HG02840 (cell line): ENCODE results near the gene SCYL2.
"Not testable (repeated sequence)": the region's sequence is repeated elsewhere in the genome, so short reads cannot be mapped to it uniquely, and the experiment has no call there.

ENCODE experiments used
- ATAC-seq: cut with Tn5 transposase; IDR thresholded peaks from one replicate; pipeline ENCODE4 v1.9.1; 2021; ENCODE audit warnings: mild to moderate bottlenecking, moderate library complexity, moderate number of reproducible peaks; ENCODE audit not compliant: unreplicated experiment, low FRiP score

Gene SCYL2, protein sequence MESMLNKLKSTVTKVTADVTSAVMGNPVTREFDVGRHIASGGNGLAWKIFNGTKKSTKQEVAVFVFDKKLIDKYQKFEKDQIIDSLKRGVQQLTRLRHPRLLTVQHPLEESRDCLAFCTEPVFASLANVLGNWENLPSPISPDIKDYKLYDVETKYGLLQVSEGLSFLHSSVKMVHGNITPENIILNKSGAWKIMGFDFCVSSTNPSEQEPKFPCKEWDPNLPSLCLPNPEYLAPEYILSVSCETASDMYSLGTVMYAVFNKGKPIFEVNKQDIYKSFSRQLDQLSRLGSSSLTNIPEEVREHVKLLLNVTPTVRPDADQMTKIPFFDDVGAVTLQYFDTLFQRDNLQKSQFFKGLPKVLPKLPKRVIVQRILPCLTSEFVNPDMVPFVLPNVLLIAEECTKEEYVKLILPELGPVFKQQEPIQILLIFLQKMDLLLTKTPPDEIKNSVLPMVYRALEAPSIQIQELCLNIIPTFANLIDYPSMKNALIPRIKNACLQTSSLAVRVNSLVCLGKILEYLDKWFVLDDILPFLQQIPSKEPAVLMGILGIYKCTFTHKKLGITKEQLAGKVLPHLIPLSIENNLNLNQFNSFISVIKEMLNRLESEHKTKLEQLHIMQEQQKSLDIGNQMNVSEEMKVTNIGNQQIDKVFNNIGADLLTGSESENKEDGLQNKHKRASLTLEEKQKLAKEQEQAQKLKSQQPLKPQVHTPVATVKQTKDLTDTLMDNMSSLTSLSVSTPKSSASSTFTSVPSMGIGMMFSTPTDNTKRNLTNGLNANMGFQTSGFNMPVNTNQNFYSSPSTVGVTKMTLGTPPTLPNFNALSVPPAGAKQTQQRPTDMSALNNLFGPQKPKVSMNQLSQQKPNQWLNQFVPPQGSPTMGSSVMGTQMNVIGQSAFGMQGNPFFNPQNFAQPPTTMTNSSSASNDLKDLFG

DNA sequence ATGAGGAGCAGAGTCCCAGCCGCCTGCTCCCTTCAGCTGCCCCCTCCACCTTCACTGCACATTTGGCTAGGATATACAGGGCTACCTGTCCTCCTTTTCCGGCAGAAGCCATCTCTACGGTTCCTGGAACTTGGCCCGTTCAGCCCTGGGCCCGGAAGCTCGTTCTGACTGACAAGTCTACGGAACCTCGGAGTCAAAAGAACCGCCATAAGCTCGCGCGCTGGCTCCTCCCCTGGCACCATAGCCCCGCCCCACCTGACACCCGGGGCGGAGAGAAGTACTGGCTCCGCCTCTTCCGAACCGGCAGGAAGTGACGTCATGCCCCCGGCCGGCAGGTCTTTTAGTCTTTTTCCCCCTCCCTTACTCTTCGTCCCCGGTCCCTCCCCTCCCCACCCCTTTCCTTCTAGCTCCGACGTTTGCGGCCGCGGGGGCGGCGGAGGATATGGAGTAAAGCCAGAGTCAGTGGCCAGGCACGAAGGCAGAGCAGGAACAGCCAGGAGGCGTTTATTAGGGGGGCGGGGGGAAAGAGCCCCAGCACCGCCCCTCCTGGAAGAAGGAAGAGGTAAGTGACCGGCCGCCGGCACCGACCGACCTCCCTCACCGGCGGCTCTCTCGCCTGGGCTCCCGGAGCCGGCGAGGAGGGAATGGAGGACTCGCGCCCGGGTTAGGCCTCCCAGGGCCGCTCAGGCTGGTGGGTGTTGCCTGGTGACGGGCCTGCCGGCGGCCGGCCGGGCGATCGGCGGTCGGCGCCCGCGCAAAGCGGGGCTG, at the start of gene SCYL2, which contains the start of gene DEPDC4:
Gene SCYL2, plus strand, starts transcription at position 343 of the 768 bp plus-strand sequence. CDS start 15,794 bp downstream, outside the sequence.
Gene DEPDC4, minus strand, starts transcription at position 245 of the 768 bp plus-strand sequence. Its CDS starts 3 bp downstream, at position 242.
- peak; percentile 95 for ATAC-seq

DNA sequence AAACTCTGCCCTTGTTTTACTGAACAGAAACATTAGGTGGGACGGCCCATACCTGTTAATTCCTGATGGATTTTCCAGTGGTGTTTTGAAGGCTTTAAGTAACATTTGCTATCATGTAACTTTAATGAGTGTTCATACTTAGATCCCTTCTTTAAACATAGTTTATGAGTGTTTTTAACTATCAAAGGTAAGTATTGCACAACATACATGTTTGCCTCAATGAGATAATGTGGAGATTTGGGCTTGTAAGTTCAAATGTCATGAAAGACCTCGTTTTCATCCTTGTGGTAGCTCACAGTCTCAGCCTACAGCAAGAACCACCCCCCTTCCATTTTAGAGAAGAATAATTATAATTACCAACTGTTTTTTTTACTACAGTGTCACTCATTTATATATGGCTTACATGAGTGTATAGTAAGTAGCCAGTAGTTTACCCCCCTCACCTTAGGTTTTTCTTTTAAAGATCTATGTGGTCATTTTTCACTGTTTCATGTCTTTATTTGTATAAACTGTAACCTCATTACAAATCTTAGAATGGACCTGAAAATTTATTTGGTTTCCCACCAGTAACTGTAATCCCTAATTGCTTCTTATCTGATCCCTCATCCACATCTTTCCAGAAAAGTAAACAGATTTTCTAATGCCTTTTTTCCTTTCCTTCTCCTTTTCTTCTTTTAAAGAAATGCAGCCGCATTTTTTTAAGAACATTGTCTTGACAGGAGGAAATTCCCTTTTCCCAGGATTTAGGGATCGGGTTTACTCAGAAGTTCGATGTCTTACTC, 47.5 kb upstream of the SCYL2 start:
- no peak for ATAC-seq

DNA sequence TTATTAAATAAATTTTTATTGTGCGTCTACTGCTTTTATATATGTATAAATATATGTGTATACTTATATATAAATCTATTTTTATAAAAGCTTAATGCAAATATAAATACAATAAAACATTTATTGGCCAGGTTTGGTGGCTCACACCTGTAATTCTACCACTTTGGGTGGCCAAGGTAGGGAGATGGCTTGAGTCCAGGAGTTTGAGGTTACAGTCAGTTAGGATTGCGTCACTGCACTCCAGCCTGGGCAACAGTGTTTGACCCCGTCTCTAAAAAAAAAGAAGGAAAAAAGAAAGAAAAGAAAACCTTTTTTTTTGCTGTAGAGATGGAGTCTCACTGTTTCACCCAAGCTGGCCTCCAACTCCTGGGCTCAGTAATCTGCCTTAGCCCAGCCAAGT, 45.5 kb upstream of the SCYL2 start:
- ATAC-seq = no peak

DNA sequence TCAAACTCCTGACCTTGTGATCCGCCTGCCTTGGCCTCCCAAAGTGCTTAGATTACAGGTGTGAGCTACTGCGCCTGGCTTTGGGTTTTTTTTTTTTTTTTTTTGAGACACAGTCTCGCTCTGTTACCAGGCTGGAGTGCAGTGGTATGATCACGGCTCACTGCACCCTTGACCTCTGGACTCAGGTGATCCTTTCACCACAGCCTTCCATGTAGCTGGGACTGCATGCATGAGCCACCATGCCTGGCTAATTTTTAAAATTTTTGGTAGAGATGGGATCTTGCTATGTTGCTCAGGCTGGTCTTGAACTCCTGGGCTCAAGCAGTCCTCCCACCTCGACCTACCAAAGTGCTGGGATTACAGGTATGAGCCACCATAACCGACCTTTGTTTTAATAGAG, 44.8 kb upstream of the SCYL2 start:
- not testable (repeated sequence) for ATAC-seq

DNA sequence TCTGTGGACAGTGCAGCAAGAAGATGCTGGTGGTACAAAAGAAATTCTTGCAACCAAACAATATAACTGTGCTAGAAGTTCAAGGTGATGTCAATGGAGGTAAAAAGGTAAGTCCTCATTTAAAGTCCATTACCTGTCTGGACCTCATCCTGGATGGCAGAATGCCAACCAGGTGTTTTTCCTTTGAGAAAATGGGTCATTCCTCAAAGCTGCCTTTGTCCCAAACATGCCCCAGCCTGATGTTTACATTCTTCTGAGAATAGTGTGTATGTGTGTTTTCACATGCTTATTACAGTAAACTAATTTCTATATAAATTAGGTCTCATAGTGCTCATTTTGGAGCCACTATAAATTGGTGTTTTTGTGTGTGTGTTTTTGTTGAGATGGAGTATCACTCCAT, 41.5 kb upstream of the SCYL2 start:
- no peak for ATAC-seq

DNA sequence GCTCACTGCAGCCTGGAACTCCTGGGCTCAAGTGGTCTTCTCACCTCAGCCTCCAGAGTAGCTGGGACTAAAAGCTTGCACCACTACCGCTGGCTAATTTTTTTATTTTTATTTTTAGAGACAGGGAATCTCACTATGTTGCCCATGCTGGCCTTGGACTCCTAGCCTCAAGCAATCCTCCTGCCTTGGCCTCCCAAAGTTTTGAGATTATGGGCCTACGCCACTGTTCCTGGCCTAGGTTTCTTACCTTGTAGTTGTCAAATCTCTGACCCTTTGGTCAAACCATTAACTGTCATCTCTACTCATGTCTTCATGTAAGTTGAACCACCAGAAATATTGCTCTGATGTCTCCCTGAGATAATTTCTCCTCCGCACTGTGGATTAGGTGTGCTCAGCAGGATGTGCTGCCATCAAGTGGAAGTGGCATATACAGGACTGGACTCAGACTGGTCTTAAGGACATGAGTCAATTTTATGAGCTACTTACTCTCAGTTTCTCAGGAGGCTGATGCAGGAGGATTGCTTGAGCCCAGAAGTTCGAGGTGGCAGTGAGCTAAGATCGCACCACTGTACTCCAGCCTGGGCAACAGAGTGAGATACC, 37.8 kb upstream of the SCYL2 start:
- no peak for ATAC-seq

DNA sequence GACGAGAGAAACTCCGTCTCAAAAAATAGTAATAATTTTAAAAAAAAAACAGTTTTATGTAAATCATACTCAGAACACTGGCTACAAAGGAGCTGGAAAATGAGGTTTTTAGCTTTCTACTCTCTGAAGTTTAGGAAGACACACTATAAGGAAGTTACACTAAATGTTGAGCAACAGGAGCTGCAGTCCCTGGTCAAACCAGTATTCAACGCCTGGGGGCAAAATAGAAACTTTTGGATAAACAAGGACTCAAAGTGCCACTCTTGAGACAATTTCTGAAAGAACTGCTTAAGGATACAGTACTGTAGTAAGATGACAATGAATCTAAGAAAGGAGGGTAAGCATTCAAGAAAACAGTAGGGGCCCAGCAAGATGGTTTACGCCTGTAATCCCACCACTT, 37.1 kb upstream of the SCYL2 start:
- no peak for ATAC-seq

DNA sequence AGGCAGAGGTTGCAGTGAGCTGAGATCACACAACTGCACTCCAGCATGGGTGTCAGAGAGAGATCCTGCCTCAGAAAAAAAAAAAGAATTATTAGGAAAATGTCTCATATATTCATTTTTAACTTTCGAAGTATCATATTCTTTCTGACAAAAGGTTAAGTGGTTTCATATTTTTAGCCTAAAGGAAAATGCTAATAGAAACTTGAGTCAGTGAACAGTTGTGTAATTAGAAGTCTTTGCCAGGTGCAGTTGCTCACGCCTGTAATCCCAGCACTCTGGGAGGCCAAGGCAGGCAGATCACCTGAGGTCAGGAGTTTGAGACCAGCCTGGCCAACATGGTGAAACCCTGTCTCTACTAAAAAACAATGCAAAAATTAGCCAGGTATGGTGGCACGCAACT, 35.1 kb upstream of the SCYL2 start:
- not testable (repeated sequence) for ATAC-seq

DNA sequence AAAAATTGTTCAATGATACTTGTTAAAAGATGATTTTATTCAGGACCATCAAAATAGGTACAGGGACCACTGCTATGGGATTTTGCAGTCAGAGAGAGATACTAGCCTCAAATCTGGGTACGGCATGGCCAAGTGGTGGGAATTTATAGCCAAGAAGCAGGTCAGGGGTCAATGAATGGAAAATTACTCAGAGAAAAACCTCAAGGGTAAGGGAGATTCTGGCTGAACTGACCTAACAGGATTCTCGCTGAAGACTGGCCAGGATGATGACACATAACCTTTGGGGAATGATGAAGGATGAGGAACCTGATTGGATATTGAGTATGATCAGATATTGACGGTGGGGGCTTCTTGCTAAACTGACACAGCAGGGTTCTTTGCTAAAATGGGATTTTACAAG, 32.8 kb upstream of the SCYL2 start:
- no peak for ATAC-seq

DNA sequence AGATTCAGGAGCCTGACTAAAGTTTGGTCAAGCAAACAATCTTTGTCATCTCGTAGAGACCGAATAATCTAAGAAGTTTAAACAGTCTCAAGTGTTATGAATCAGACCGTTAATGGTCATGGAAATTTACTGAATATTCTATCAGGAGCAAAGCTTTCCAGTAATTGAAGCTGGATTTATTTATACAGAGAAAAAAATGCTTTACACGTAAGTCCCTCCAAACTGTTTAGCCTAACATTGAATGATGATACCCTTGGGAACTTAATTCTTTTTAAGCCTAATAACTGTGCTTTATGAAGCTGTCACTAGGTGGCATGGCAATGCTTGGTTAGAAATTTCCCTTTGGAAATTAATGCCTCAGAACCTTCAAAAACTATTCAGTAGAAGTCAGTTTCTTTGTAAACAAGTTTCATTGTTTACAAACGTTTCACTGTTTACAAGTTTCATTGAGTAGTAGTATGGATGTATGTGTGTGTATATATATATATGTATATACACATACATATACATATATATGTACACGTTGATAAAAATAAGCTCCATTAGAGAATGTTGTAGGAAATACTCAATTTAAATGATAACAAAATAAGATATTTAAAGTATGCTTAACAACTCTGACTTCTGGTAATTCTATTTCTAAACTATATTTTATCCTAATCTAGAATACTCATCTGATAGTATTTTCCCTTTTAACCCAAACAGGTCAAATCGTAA, 32.2 kb upstream of the SCYL2 start:
- ATAC-seq = peak; percentile 56

DNA sequence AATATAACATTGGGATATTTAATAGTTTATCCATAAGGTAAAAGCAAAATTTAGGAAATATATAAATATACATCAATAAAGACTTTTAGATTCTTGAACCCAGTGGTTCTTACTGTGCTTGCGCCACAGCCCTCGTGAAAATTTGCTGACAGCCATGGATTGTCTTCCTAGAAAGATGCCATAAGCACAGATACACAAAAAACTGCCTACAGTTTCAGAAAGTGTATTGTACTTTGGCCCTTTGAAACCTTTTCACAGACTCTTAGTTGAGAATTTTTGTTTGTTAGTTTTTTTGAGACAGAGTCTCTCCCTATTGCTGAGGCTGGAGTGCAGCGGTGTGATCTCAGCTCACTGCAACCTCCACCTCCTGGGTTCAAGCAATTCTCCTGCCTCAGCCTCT, 28.2 kb upstream of the SCYL2 start:
- no peak for ATAC-seq

DNA sequence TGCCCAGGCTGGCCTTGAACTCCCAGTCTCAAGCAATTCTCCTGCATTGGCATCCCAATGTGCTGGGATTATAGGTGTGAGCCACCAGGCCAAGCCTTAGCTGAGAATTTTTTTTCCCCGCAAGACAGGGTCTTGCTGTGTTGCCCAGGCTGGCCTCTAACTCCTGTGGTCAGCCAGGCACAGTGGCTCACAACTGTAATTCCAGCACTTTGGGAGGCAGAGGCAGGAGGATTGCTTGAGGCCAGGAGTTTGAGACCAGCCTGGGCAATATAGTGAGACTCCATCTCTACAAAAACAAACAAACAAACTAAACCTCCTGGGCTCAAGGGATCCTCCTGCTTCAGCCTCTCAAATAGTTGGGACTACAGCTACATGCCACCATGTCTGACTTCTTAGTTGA, 27.4 kb upstream of the SCYL2 start:
- ATAC-seq = no peak

DNA sequence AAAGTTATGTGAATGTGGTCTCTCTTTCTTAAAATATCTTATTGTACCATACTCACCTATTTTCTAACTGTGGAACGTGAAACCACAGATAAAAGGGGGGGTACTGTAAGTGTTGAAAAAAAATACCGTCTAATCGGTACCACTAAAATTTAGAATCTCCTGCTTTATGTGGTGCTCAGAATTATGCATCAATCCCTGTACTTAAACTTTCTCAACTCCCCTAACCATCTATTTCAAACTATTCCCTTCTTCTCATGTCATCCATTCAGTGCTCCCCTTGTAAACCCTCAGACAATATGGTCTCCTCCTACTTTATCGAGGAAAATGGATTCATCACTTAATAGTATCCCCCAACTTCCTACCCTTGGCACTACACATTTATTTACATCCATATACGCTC, 23.8 kb upstream of the SCYL2 start:
- ATAC-seq = no peak

DNA sequence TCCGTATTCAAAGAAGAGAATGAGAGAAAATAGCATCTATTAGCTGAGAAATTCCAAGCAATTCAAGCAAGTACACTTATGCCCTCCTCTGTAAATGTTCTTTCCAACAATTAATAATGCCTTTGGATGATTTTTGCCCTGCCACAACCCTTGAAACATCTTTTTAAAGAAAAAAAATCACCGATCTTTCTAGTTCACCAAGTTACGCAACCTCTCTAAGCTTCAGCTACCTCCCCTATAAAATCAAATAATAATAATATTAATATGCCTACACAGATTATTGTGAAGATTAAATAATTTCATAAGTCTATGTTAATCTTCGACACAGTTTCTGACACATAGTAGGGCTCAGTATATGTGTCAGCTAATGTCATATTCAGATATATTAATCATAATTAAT, 19.2 kb upstream of the SCYL2 start:
- no peak for ATAC-seq

DNA sequence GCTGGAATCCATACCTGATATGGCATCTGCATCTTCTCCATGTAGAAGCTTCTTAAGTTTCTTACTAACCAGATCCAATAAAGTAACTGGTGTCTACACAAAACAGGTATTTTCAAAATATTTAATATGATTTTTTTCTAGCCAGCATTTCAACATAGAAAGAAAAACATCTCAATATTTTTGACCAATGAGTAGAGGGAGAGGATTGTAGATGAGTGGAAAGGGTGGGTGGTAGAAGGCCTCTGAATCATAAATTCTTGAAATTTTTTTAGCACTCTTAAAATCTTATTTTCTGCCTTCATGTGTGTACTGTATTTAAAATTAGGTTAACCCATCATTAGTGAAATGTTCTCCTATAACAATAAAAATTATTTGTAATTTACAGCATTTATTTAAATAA, 18.1 kb upstream of the SCYL2 start:
- ATAC-seq = no peak

DNA sequence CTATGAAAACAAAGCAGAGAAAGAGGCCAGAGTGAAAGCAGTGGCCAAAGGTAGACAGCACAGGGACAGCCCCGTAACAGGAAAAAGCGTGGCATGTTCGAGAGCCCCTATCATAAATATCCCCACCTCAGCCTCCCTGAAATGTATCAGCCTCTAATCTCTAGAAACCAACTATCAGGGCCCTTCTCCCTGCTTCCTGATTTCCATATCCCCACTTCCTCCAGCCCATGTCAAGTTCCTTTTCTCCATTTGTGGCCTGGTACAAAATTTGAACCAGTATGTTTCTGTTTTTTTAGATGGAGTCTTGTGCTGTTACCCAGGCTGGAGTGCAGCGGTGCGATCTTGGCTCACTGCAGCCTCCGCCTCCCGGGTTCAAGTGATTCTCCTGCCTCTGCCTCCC, 17.0 kb upstream of the SCYL2 start:
- ATAC-seq = no peak

DNA sequence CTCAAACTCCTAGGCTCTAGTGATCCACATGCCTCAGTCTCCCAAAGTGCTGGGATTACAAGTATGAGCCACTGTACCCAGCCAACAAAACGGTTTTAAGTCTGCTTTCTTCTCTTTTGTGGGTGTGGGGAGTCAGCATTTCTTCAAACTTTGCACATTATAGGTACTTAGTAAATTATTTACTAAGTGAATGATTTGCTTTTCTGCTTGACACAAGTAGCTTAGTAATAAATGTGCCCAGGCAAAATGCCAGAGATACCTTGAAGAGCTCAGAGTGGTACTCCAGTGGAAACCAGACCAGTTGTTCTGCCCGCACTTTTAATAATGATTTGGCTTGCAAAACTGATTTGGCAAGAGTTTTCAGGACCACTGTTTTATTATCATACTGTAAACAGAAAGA, 15.1 kb upstream of the SCYL2 start:
- no peak for ATAC-seq

DNA sequence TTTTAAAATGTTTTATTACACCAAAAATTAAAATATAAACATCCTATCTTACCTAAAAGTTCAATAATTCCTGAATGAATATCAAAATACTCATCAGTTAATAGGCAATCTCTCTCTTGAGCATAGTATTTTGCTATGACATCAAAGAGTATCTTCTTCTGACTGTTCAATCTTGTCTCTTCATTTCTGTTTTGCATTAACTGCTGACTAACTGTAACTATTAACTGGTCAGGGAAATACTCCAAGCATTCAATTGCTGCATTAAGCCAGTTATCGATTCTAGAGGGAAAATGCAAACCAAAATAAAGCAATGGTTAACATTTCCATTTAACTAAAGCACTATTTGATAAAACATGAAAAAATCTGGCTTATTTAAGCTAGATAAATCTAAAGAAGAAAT, 13.5 kb upstream of the SCYL2 start:
- ATAC-seq = no peak

DNA sequence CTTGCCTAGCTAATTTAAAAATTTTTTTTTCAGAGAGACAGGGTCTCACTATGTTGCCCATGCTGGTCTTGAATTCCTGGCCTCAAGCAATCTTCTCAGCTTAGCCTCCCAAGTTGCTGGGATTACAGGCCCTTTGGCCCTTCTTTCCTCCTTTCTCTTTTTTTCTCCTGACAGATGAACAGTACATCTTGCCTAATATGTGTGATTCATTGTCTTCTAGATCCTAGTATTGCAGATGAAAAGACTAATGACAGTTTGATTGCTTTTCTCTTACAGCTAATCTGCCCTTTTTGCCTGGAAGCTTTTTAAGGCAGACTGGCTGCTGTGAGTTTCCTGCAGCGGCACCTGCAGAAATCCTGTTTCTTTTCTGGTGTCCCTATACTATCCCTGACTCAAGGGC, 12.1 kb upstream of the SCYL2 start:
- ATAC-seq = no peak
